GM12878 (cell line): ENCODE data around the gene MRTFA. TPM values are rescaled to one million over a fixed set of nuclear protein-coding genes. Genes with fewer than 3 reads are reported as not detected.

ENCODE experiments used
- ATAC-seq: fragments of 200-7000 bp; cut with Tn5 transposase; 3 replicates; pipeline ENCODE4 v1.9.1; 2020; ENCODE audit warnings: mild to moderate bottlenecking, moderate library complexity
- BruUV-seq: library from RNA; stranded (reverse); fragments of 400-500 nt; replicated peaks from 2 replicates; lab custom pipeline; 2021; lab: Mats Ljungman, UMichigan
- CTCF ChIA-PET: fragments of 300-600 bp; sonication (Branson Sonifier 250); formaldehyde crosslinking; extraction: SDS; loops from one replicate; lab custom pipeline; 2021; ENCODE audit warnings: inconsistent platforms; lab: Yijun Ruan, JAX
- POLR2A ChIA-PET: fragments of 350-600 bp; formaldehyde crosslinking; extraction: SDS; loops from one replicate; lab custom pipeline; 2021; ENCODE audit warnings: inconsistent platforms; lab: Charles Lee
- RAD21 ChIA-PET: fragments of 300-600 bp; sonication (Branson Sonifier 250); formaldehyde crosslinking; loops from one replicate; lab custom pipeline; 2023; ENCODE audit warnings: antibody characterized with exemption; ENCODE audit not compliant: unreplicated experiment; lab: Charles Lee
- SMC1A ChIA-PET: fragments of 300-600 bp; sonication (Branson Sonifier 250); formaldehyde crosslinking; loops from one replicate; lab custom pipeline; 2023; ENCODE audit not compliant: unreplicated experiment, uncharacterized antibody; lab: Charles Lee
- DNase-seq: peaks from one replicate; pipeline ENCODE4 v3.0.0-alpha.2; 2011; ENCODE audit warnings: low read depth, low spot score
- FAIRE-seq: peaks from 3 replicates; lab custom pipeline; 2011; peaks lifted over from hg19 to GRCh38; lab: Jason Lieb, UNC
- H2AFZ ChIP-seq: 2 replicates; pipeline ENCODE4 v1.6.0; 2011; ENCODE audit warnings: low read depth, low read length, control low read depth; ENCODE audit not compliant: control insufficient read depth
- H3K27ac ChIP-seq: 2 replicates; pipeline ENCODE4 v1.5.1; 2011; ENCODE audit warnings: control low read depth; ENCODE audit not compliant: control insufficient read depth, insufficient read depth
- H3K27me3 ChIP-seq, 2 experiments: replicated peaks in 1 of 2; 2 replicates each; pipeline versions ENCODE4 v1.6.0 to v1.6.1; 2011; ENCODE audit warnings: low read length in 1 of 2; ENCODE audit not compliant: control insufficient read depth in 2 of 2, insufficient read depth in 2 of 2
- H3K36me3 ChIP-seq, 2 experiments: 2 replicates each; pipeline ENCODE4 v1.5.1; 2011; ENCODE audit warnings: low read length in 1 of 2; ENCODE audit not compliant: control insufficient read depth in 2 of 2, insufficient read depth in 2 of 2
- H3K4me1 ChIP-seq: 2 replicates; pipeline ENCODE4 v1.6.1; 2011; ENCODE audit warnings: mild to moderate bottlenecking, low read length, moderate library complexity, mixed read lengths; ENCODE audit not compliant: control insufficient read depth, insufficient read depth
- H3K4me2 ChIP-seq: 2 replicates; pipeline ENCODE4 v1.6.0; 2011; ENCODE audit warnings: control low read depth; ENCODE audit not compliant: control insufficient read depth, insufficient read depth
- H3K4me3 ChIP-seq: fragments of 200-600 bp; sonication (generic); 2 replicates; pipeline ENCODE4 v1.5.1; 2016
- H3K79me2 ChIP-seq: 2 replicates; pipeline ENCODE4 v1.6.0; 2011; ENCODE audit warnings: low read length; ENCODE audit not compliant: control insufficient read depth, insufficient read depth
- H3K9ac ChIP-seq: 2 replicates; pipeline ENCODE4 v1.8.0; 2011; ENCODE audit warnings: low read length, control low read depth, mixed read lengths; ENCODE audit not compliant: control insufficient read depth, insufficient read depth
- H3K9me3 ChIP-seq: replicated peaks from 3 replicates; pipeline ENCODE4 v1.5.1; 2011; ENCODE audit warnings: mild to moderate bottlenecking, low read length; ENCODE audit not compliant: control insufficient read depth, insufficient read depth
- H4K20me1 ChIP-seq: 2 replicates; pipeline ENCODE4 v1.6.0; 2011; ENCODE audit not compliant: control insufficient read depth, insufficient read depth
- DPF2 ChIP-seq: fragments of 450-650 bp; IDR thresholded peaks from 2 replicates; pipeline ENCODE4 v1.6.1; 2017; ENCODE audit warnings: mild to moderate bottlenecking
- EED ChIP-seq: sonication (generic); IDR thresholded peaks from 2 replicates; pipeline ENCODE4 v1.6.1; 2016; ENCODE audit warnings: antibody characterized with exemption, low read depth
- EP300 ChIP-seq, 2 experiments: fragments of 150-350 bp in 1 of 2; IDR thresholded peaks; 2 replicates each; pipeline ENCODE4 v1.6.1; 2011 to 2012; ENCODE audit warnings: low read depth in 2 of 2, low read length in 2 of 2, borderline replicate concordance in 1 of 2, improper control_type of control experiment in 1 of 2, inconsistent platforms in 1 of 2; ENCODE audit not compliant: control insufficient read depth in 1 of 2
- FOXM1 ChIP-seq: IDR thresholded peaks from 2 replicates; pipeline ENCODE4 v1.6.1; 2012; ENCODE audit warnings: low read depth, mild to moderate bottlenecking, inconsistent platforms, low read length, moderate library complexity
- IRF4 ChIP-seq: IDR thresholded peaks from 2 replicates; pipeline ENCODE4 v1.6.1; 2011; ENCODE audit warnings: low read depth, low read length
- JUNB ChIP-seq: IDR thresholded peaks from 2 replicates; pipeline ENCODE4 v1.6.1; 2016; ENCODE audit warnings: antibody characterized with exemption, mild to moderate bottlenecking
- MEF2A ChIP-seq: IDR thresholded peaks from 2 replicates; pipeline ENCODE4 v1.6.1; 2011; ENCODE audit warnings: low read depth, mild to moderate bottlenecking, low read length, moderate library complexity; ENCODE audit not compliant: insufficient read depth
- MEF2B ChIP-seq: fragments of 450-650 bp; IDR thresholded peaks from 2 replicates; pipeline ENCODE4 v1.6.1; 2018; ENCODE audit warnings: mild to moderate bottlenecking, moderate library complexity; ENCODE audit not compliant: partially characterized antibody, poor library complexity, severe bottlenecking
- MXI1 ChIP-seq: fragments of 150-350 bp; IDR thresholded peaks from 2 replicates; pipeline ENCODE4 v1.6.1; 2011; ENCODE audit warnings: low read depth, mild to moderate bottlenecking, inconsistent platforms, low read length, improper control_type of control experiment
- PKNOX1 ChIP-seq: fragments of 450-650 bp; IDR thresholded peaks from 2 replicates; pipeline ENCODE4 v1.6.1; 2016; ENCODE audit warnings: mild to moderate bottlenecking
- RELB ChIP-seq: fragments of 450-650 bp; IDR thresholded peaks from 2 replicates; pipeline ENCODE4 v1.6.1; 2017; ENCODE audit warnings: low read depth, mild to moderate bottlenecking, moderate library complexity
- SMARCA5 ChIP-seq: fragments of 450-650 bp; IDR thresholded peaks from 2 replicates; pipeline ENCODE4 v1.6.1; 2017; ENCODE audit warnings: mild to moderate bottlenecking
- SUPT20H ChIP-seq: IDR thresholded peaks from 2 replicates; pipeline ENCODE4 v1.6.1; 2011; ENCODE audit warnings: low read depth, mild to moderate bottlenecking, low read length, moderate library complexity, borderline replicate concordance; ENCODE audit not compliant: control insufficient read depth
- TARDBP ChIP-seq: IDR thresholded peaks from 2 replicates; pipeline ENCODE4 v1.6.1; 2016; ENCODE audit warnings: borderline replicate concordance
- TBL1XR1 ChIP-seq: IDR thresholded peaks from 2 replicates; pipeline ENCODE4 v1.6.1; 2012; ENCODE audit warnings: low read depth, low read length, improper control_type of control experiment
- ZBTB11 ChIP-seq: fragments of 450-650 bp; formaldehyde crosslinking; IDR thresholded peaks from 2 replicates; pipeline ENCODE4 v1.5.0; 2022; ENCODE audit warnings: mild to moderate bottlenecking, missing genetic modification characterization
- ZNF274 ChIP-seq: IDR thresholded peaks from one replicate; pipeline ENCODE4 v1.8.0; 2011; ENCODE audit not compliant: insufficient read length, insufficient read depth
- WGBS: methylation state at CpG from one replicate; pipeline ENCODE4 v1.1.6; 2016; ENCODE audit warnings: low lambda C conversion rate; ENCODE audit not compliant: insufficient replicate concordance, insufficient coverage; ENCODE audit errors: missing lambda C conversion rate; 5-methylcytosine and 5-hydroxymethylcytosine counted together
- in situ Hi-C: fragments of 300-500 bp; cut with MboI; formaldehyde crosslinking; loops from 9 replicates; pipeline ENCODE4 v1.14.3; 2018; ENCODE audit warnings: mixed read lengths
- intact Hi-C: fragments of 100-400 bp; cut with micrococcal nuclease; formaldehyde crosslinking; loops from one replicate; pipeline ENCODE4 v1.14.2; 2022; ENCODE audit not compliant: unreplicated experiment
- polyA plus RNA-seq, 11 experiments: library from polyadenylated mRNA; depleted of rRNA in 4 of 11; unstranded in 6 of 11; stranded (reverse) in 5 of 11; fragments of >200 nt; fragmentation: Nextera tagmentation in 4 of 11; fragmentation: Illumina TruSeq in 1 of 11; extraction: Ambion mirVana in 4 of 11; extraction: Trizol in 1 of 11; gene quantifications; 1 replicate in 1 of 11; 2 replicates in 10 of 11; pipeline versions ENCODE4 v1.2.1 to v1.2.3, GENCODE V29; 2011 to 2016; ENCODE audit warnings: inconsistent platforms in 2 of 11, missing spikeins in 2 of 11, low read depth in 1 of 11
- total RNA-seq, 4 experiments: library from RNA; depleted of rRNA in 3 of 4; stranded (reverse); fragments of >200 nt in 3 of 4; fragmentation: Illumina TruSeq in 1 of 4; extraction: Trizol in 1 of 4; gene quantifications; 2 replicates each; pipeline versions ENCODE4 v1.2.1 to v1.2.3, GENCODE V29; 2013 to 2021

The MRTFA gene
- total and polyA plus RNA-seq, 10 of the 15 experiments (the other 5 are each of a cell fraction or from before 2014, with no cell fraction given), result 2.0 to 63.9 (median 17.9) TPM

GRCh38 chr22:40491990-40492631, 144.4 kb downstream of the MRTFA start:
- H3K79me2 ChIP-seq, result peaks cover 21% of the 10 kb centered on the region
- in situ Hi-C loops (no loop called here), intact Hi-C loops (no loop called here)
- peak overlapping the region; percentile 49; the same call in 1 of the 2 replicates for H3K4me3 ChIP-seq
- no peaks in the 10 kb centered on the region for H3K27me3 ChIP-seq
- H2AFZ ChIP-seq, result no peak overlapping the region
- ChIA-PET CTCF (interaction anchor here (0.6 to 11.5 kb wide), 10 partner anchors 10 to 692 kb away, joined by 3 to 202 read pairs (median 5); no protein-coding TSS in a partner anchor), RAD21 (interaction anchor here (0.5 to 4.4 kb wide), 10 partner anchors 13 to 407 kb away, joined by 3 to 34 read pairs (median 4); partner anchors contain the start of gene MRTFA), POLR2A (interaction anchor here (0.6 to 1.6 kb wide), 8 partner anchors 14 to 165 kb away, joined by 3 to 6 read pairs (median 4); no protein-coding TSS in a partner anchor), SMC1A (interaction anchor here (0.6 to 4.4 kb wide), 22 partner anchors 8 to 407 kb away, joined by 3 to 54 read pairs (median 4); no protein-coding TSS in a partner anchor)
- H3K27ac ChIP-seq, result peak overlapping the region; percentile 56
- BruUV-seq, result no TSS peak
- H3K36me3 ChIP-seq, result 0 out of 4 replicates have a peak, but pooled peaks cover 0 to 2% of the 10 kb centered on the region in 2 experiments
- peak overlapping the region; percentile 77 for H3K4me2 ChIP-seq
- no peaks in the 10 kb centered on the region for H3K9me3 ChIP-seq
- no peak overlapping the region; the same call in none of the 2 replicates for H3K9ac ChIP-seq
- H3K4me1 ChIP-seq, result peaks cover 27% of the 10 kb centered on the region
- ATAC-seq (peak; percentile 99), FAIRE-seq (peak; percentile 94), DNase-seq (peak; percentile 95)
- WGBS, result 1% methylated on average over 5 of the region's 5 CpGs
- H4K20me1 ChIP-seq, result no peaks in the 10 kb centered on the region
- TF ChIP-seq SUPT20H, result no peak
- TF ChIP-seq IRF4, result peak; percentile 85
- TF ChIP-seq ZBTB11, result no peak
- peak; percentile 69 to 76; a peak in 2 of 4 replicates for TF ChIP-seq EP300 (IDR thresholded peaks at IDR 0.05; ENCODE audit: borderline replicate concordance in 1 of 2, control insufficient read depth in 1 of 2, low read depth in 2 of 2, low read length in 2 of 2)
- peak; percentile 84 for TF ChIP-seq MEF2B
- TF ChIP-seq SMARCA5, result peak; percentile 26; the same call in 1 of the 2 replicates
- TF ChIP-seq TARDBP, result no peak
- TF ChIP-seq ZNF274, result no peak
- no peak for TF ChIP-seq MXI1
- TF ChIP-seq TBL1XR1, result peak; percentile 78; the same call in 1 of the 2 replicates
- TF ChIP-seq MEF2A, result peak; percentile 90
- TF ChIP-seq JUNB, result peak; percentile 24; the same call in 1 of the 2 replicates
- TF ChIP-seq DPF2, result peak; percentile 59; the same call in 1 of the 2 replicates
- TF ChIP-seq FOXM1, result peak; percentile 49; the same call in 1 of the 2 replicates
- peak; percentile 78 for TF ChIP-seq RELB
- peak; percentile 68 for TF ChIP-seq PKNOX1
- TF ChIP-seq EED, result peak; percentile 81
